Measurements from ENCODE around the gene CHCHD2.

Gene CHCHD2

DNA sequence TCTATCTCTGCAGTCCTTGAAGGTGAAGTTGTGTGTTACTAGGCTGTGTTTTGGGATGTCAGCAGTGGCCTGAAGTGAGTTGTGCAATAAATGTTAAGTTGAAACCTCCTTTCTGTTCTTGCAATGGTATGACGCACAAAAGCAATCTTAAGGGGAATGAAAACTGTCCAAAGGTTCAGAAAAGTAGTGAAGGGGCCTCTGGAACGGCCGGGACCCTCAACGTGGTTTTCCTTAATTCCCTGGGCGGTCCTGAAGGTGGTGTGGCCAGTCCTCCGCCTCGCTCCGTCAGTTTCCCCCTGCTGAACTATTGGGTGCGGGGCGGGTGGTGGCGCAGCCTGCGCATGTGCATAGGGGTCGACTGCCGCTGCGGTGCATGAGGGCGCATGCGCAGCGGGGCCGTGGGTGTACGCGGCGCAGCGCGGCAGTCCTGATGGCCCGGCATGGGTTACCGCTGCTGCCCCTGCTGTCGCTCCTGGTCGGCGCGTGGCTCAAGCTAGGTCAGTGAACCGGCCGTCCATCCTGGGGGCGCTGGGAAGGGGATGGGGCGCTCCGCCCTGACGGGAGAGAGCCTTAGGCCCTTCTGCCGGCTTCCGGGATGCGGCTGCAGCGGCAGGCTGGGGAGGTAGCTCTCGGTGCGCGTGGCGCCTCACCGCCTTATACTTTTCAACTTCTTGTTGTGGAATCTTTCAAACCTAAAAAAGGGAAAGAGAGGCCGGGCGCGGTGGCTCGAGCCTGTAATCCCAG is 42.2 kb downstream of the CHCHD2 start, which contains the start of gene SUMF2:
SUMF2 (plus strand) TSS at position 405 of the 744 bp plus-strand sequence; CDS start at position 431, 26 bp downstream.
- TF ChIP-seq, protein P1, sequence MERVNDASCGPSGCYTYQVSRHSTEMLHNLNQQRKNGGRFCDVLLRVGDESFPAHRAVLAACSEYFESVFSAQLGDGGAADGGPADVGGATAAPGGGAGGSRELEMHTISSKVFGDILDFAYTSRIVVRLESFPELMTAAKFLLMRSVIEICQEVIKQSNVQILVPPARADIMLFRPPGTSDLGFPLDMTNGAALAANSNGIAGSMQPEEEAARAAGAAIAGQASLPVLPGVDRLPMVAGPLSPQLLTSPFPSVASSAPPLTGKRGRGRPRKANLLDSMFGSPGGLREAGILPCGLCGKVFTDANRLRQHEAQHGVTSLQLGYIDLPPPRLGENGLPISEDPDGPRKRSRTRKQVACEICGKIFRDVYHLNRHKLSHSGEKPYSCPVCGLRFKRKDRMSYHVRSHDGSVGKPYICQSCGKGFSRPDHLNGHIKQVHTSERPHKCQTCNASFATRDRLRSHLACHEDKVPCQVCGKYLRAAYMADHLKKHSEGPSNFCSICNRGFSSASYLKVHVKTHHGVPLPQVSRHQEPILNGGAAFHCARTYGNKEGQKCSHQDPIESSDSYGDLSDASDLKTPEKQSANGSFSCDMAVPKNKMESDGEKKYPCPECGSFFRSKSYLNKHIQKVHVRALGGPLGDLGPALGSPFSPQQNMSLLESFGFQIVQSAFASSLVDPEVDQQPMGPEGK (CRISPR knock-in tag; IDR thresholded peaks at IDR 0.05; ENCODE audit: borderline replicate concordance): peak; percentile 12; the same call in 1 of the 2 replicates
- TF ChIP-seq, protein P2, sequence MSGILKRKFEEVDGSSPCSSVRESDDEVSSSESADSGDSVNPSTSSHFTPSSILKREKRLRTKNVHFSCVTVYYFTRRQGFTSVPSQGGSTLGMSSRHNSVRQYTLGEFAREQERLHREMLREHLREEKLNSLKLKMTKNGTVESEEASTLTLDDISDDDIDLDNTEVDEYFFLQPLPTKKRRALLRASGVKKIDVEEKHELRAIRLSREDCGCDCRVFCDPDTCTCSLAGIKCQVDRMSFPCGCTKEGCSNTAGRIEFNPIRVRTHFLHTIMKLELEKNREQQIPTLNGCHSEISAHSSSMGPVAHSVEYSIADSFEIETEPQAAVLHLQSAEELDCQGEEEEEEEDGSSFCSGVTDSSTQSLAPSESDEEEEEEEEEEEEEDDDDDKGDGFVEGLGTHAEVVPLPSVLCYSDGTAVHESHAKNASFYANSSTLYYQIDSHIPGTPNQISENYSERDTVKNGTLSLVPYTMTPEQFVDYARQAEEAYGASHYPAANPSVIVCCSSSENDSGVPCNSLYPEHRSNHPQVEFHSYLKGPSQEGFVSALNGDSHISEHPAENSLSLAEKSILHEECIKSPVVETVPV (CRISPR knock-in tag; IDR thresholded peaks at IDR 0.05): peak; percentile 78; the same call in 1 of the 2 replicates
- TF ChIP-seq GLIS3 (CRISPR knock-in tag; IDR thresholded peaks at IDR 0.05) (peak; percentile 93), SNAI2 (CRISPR knock-in tag; IDR thresholded peaks at IDR 0.05) (no peak; the same call in 1 of the 2 replicates)
- TF ChIP-seq, protein P3, sequence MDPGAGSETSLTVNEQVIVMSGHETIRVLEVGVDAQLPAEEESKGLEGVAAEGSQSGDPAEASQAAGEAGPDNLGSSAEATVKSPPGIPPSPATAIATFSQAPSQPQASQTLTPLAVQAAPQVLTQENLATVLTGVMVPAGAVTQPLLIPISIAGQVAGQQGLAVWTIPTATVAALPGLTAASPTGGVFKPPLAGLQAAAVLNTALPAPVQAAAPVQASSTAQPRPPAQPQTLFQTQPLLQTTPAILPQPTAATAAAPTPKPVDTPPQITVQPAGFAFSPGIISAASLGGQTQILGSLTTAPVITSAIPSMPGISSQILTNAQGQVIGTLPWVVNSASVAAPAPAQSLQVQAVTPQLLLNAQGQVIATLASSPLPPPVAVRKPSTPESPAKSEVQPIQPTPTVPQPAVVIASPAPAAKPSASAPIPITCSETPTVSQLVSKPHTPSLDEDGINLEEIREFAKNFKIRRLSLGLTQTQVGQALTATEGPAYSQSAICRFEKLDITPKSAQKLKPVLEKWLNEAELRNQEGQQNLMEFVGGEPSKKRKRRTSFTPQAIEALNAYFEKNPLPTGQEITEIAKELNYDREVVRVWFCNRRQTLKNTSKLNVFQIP (CRISPR knock-in tag; IDR thresholded peaks at IDR 0.05; ENCODE audit: borderline replicate concordance, low read depth): 0 out of 2 replicates have a peak, but pooled peaks have one; percentile 53
- ATAC-seq: peak; percentile 93

DNA sequence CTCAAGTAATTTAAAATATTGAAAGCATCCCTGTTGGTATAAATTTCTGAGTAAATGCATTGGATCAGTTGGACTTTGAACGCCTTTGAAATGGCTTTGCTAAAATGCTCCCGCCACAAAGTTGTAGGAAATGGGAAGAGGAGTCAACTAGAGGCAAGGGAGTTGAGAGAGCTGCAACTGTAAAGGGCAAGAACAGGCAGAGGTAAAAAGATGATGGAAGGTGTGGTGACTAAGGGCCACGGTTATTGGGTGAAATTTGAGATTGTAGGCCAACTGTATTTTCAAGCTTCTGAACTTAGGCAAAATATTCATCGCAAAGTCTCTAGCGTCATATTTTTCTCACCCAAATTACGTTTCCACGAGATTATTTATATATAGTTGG is 42.8 kb downstream of the CHCHD2 start:
- TF ChIP-seq, protein P4, sequence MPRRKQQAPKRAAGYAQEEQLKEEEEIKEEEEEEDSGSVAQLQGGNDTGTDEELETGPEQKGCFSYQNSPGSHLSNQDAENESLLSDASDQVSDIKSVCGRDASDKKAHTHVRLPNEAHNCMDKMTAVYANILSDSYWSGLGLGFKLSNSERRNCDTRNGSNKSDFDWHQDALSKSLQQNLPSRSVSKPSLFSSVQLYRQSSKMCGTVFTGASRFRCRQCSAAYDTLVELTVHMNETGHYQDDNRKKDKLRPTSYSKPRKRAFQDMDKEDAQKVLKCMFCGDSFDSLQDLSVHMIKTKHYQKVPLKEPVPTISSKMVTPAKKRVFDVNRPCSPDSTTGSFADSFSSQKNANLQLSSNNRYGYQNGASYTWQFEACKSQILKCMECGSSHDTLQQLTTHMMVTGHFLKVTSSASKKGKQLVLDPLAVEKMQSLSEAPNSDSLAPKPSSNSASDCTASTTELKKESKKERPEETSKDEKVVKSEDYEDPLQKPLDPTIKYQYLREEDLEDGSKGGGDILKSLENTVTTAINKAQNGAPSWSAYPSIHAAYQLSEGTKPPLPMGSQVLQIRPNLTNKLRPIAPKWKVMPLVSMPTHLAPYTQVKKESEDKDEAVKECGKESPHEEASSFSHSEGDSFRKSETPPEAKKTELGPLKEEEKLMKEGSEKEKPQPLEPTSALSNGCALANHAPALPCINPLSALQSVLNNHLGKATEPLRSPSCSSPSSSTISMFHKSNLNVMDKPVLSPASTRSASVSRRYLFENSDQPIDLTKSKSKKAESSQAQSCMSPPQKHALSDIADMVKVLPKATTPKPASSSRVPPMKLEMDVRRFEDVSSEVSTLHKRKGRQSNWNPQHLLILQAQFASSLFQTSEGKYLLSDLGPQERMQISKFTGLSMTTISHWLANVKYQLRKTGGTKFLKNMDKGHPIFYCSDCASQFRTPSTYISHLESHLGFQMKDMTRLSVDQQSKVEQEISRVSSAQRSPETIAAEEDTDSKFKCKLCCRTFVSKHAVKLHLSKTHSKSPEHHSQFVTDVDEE (CRISPR knock-in tag; IDR thresholded peaks at IDR 0.05): no peak
- no peak for TF ChIP-seq ZNF8 (CRISPR knock-in tag; IDR thresholded peaks at IDR 0.05)
- TF ChIP-seq, protein P2 (CRISPR knock-in tag; IDR thresholded peaks at IDR 0.05): no peak
- no peak for TF ChIP-seq ESRRG (CRISPR knock-in tag; IDR thresholded peaks at IDR 0.05)
- no peak for TF ChIP-seq ZFP30 (CRISPR knock-in tag; IDR thresholded peaks at IDR 0.05)
- TF ChIP-seq TCF4 (CRISPR knock-in tag; IDR thresholded peaks at IDR 0.05; ENCODE audit: borderline replicate concordance): no peak
- ATAC-seq: no peak

DNA sequence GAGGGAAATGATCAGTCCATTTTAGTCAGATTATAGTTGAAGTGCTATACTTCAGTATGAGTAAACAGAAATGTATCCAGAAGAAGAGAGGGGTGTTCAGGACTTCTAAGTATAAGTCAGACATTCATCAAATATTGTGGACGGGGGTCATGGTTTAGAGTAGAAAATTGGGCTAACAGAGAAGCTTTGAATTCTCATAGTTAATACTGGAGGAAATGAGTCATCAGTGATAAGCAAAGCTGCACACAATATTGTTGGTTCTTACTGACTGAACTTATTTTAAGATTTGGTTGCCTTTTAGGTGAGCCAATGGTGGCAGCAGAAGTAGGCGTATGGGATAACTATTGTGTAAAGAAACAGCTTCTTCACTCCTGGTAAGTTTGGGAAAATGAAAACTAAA is 43.9 kb downstream of the CHCHD2 start:
- TF ChIP-seq PPARA (CRISPR knock-in tag; IDR thresholded peaks at IDR 0.05; ENCODE audit: borderline replicate concordance) (no peak), ISL1 (CRISPR knock-in tag; IDR thresholded peaks at IDR 0.05) (peak; percentile 39)
- ATAC-seq: peak; percentile 11; the same call in 2 of the 3 replicates

DNA sequence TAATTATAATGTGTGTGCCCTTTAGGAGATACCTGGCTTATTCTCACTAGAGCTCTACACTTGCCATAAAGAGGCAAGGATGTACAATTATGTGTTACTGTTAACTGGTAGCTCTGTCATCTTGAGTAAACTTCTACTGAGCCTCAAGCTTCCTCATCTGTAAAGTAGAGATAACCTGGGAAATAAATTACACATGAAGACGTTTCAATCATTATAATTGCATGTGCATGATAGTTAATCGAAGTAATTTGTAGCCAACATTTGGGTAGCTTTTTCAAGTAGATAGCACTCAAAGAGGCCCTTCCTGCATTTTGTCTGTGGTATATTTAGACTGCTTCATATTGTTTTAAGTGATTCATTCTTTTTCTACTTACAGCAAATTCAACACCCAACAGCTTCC is 52.3 kb downstream of the CHCHD2 start:
- no peak for TF ChIP-seq TCF4 (CRISPR knock-in tag; IDR thresholded peaks at IDR 0.05; ENCODE audit: borderline replicate concordance)
- no peak for TF ChIP-seq GLIS3 (CRISPR knock-in tag; IDR thresholded peaks at IDR 0.05)
- TF ChIP-seq, protein P4 (CRISPR knock-in tag; IDR thresholded peaks at IDR 0.05): no peak
- no peak for TF ChIP-seq ZC3H10 (CRISPR knock-in tag; IDR thresholded peaks at IDR 0.05)
- no peak for TF ChIP-seq ZFP30 (CRISPR knock-in tag; IDR thresholded peaks at IDR 0.05)
- TF ChIP-seq ZFP3 (CRISPR knock-in tag; IDR thresholded peaks at IDR 0.05): no peak
- no peak for TF ChIP-seq SNAI2 (CRISPR knock-in tag; IDR thresholded peaks at IDR 0.05)
- no peak for TF ChIP-seq ZNF8 (CRISPR knock-in tag; IDR thresholded peaks at IDR 0.05)
- no peak for TF ChIP-seq PPARA (CRISPR knock-in tag; IDR thresholded peaks at IDR 0.05; ENCODE audit: borderline replicate concordance)
- TF ChIP-seq ZNF565 (CRISPR knock-in tag; conservative IDR thresholded peaks at IDR 0.05; ENCODE audit: low read depth): no peak
- no peak for ATAC-seq

Data from SK-N-SH treated with all-trans-retinoic acid at 6 μM for 48 hours (cell line).